Erythroblast (primary cell): Measurements from ENCODE around the gene RALGAPA1.

Source experiments
- GATA1 ChIP-seq: IDR thresholded peaks from 2 replicates; pipeline ENCODE4 v1.6.1; 2011; ENCODE audit warnings: low read depth, mild to moderate bottlenecking, control low read depth, low read length, moderate library complexity
- POLR2A ChIP-seq: IDR thresholded peaks from 2 replicates; pipeline ENCODE4 v1.6.1; 2011; ENCODE audit warnings: mild to moderate bottlenecking, low read length

GRCh38 chr14:35858521-35859209, 49.6 kb upstream of the RALGAPA1 start:
- no peak for TF ChIP-seq POLR2A
- TF ChIP-seq GATA1, result no peak
